Measurements from ENCODE around the gene HDLBP.

Gene HDLBP

DNA sequence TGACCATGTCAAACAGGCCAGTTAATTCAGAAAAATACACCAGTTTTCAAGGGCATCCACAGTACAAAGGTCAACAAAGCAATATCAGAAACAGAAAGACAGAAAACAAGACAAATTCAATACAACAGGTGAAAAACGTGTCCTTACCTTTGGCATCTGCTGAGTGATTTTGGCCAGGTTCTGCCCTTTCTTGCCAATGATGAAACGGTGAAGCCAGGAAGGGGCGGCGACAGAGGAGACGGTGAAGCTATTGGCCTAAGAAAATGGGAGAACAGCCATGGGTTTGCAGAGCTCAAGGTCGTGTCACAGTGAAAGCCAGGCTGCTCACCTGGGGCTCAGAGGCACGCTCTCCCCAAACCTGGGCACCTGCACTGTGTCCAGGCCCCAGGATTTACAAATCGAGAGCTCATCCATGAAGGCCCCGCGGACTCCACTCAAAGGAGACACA, 60.5 kb downstream of the HDLBP start:
- Mint-ChIP-seq H3K27me3 (no peaks in the 10 kb centered on the region), H3K4me1 (peaks cover 0 to 10% of the 10 kb centered on the region in 2 donors), H3K27ac (no peak overlapping the region), H3K9me3 (no peaks in the 10 kb centered on the region), H3K36me3 (peaks cover 56 to 74% of the 10 kb centered on the region in 2 donors), H3K4me3 (no peak overlapping the region)
- DNase-seq (no peak), ATAC-seq (replicated peaks) (no peak)

DNA sequence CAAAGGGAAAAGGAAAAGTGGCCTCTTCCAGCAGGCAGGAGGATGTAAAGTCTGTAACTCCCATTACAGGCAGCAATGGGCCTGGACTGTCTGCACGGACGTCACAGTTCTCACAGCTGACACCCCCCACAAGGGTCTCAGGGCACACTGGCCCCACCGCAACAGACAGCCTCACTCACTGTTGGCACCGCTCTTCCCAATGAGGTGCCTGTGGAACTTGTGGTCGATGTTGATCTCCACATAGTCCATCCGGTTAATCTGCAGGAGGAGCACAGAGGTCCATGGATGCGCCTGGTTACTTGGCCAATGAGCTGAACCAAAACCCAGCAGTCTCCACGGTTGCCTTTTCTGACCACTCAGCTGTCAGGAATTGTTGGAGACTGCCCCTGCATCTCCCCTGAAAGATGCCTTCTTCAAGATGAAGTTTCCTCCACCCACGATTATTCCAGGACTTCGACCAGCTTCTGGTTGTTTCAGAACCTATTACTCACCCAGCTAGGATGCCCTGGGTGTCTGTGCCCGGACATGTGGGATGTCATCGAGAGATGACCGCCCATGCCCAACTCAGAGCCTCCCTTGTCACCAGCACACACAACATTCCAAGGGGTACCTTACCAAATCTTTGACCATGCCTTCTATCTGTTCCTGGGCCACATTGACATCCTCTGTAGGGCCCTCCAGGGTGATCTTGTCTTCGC, 62.5 kb downstream of the HDLBP start:
- H3K36me3 Mint-ChIP-seq = peaks cover 67 to 86% of the 10 kb centered on the region in 2 donors
- no peak overlapping the region for H3K4me3 Mint-ChIP-seq
- H3K9me3 Mint-ChIP-seq = no peaks in the 10 kb centered on the region
- H3K4me1 Mint-ChIP-seq = no peaks in the 10 kb centered on the region
- no peaks in the 10 kb centered on the region for H3K27me3 Mint-ChIP-seq
- DNase-seq = no peak
- H3K27ac Mint-ChIP-seq = no peak overlapping the region
- ATAC-seq (replicated peaks) = no peak

GRCh38 chr2:241249654-241250053, 65.8 kb downstream of the HDLBP start:
- peaks cover 67 to 87% of the 10 kb centered on the region in 2 donors for H3K36me3 Mint-ChIP-seq
- H3K27me3 Mint-ChIP-seq = no peaks in the 10 kb centered on the region
- no peaks in the 10 kb centered on the region for H3K9me3 Mint-ChIP-seq
- ATAC-seq (replicated peaks) (no peak), DNase-seq (no peak)
- H3K4me3 Mint-ChIP-seq = no peak overlapping the region
- H3K27ac Mint-ChIP-seq = no peak overlapping the region
- H3K4me1 Mint-ChIP-seq = no peaks in the 10 kb centered on the region

- H3K27ac Mint-ChIP-seq = peak overlapping the region; percentile 68
- H3K4me1 Mint-ChIP-seq = peaks cover 1 to 7% of the 10 kb centered on the region in 2 donors
- DNase-seq = no peak
- H3K27me3 Mint-ChIP-seq = no peaks in the 10 kb centered on the region
- no peak overlapping the region for H3K4me3 Mint-ChIP-seq
- no peak for ATAC-seq (replicated peaks)
- peaks cover 70 to 92% of the 10 kb centered on the region in 2 donors for H3K36me3 Mint-ChIP-seq
- no peaks in the 10 kb centered on the region for H3K9me3 Mint-ChIP-seq
Observed at GRCh38 chr2:241248897-241249296, 66.6 kb downstream of the HDLBP start.

- no peaks in the 10 kb centered on the region for H3K9me3 Mint-ChIP-seq
- H3K4me3 Mint-ChIP-seq = no peak overlapping the region
- H3K36me3 Mint-ChIP-seq = peaks cover 73 to 91% of the 10 kb centered on the region in 2 donors
- H3K27ac Mint-ChIP-seq = no peak overlapping the region
- DNase-seq (no peak), ATAC-seq (replicated peaks) (no peak)
- H3K4me1 Mint-ChIP-seq = peaks cover 5 to 12% of the 10 kb centered on the region in 2 donors
- no peaks in the 10 kb centered on the region for H3K27me3 Mint-ChIP-seq
Observed at GRCh38 chr2:241248289-241248688, 67.2 kb downstream of the HDLBP start.

DNA sequence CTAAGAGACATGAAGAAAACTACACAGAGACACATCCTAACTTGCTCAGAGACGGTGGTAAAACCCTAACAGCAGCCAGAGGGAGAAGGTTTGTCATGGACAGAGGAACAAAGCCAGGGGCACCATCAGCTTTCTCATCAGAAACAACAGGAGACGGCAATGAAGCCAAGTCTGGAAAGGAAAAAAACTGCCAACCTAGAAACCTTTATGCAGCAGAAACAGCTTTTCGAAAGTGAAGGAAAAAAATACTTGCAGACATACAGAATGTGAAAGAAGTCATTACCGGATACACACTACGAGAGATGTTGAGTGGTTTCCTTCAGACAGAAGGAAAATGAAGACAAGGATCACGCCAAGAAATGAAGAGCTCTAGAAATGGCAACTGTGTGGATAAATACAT, 71.1 kb downstream of the HDLBP start:
- Mint-ChIP-seq H3K36me3 (peaks cover 84 to 92% of the 10 kb centered on the region in 2 donors), H3K9me3 (no peaks in the 10 kb centered on the region), H3K27ac (no peak overlapping the region), H3K4me1 (peaks cover 5 to 16% of the 10 kb centered on the region in 2 donors), H3K27me3 (no peaks in the 10 kb centered on the region), H3K4me3 (no peak overlapping the region)
- no peak for ATAC-seq (replicated peaks)
- DNase-seq = no peak

GRCh38 chr2:241242306-241242705, 73.2 kb downstream of the HDLBP start:
- H3K4me3 Mint-ChIP-seq = no peak overlapping the region

GRCh38 chr2:241241669-241242068, 73.8 kb downstream of the HDLBP start:
- ATAC-seq (replicated peaks) = no peak
- H3K4me3 Mint-ChIP-seq = no peak overlapping the region

More at GRCh38 chr2:241242306-241242705, 73.2 kb downstream of the HDLBP start:
- Mint-ChIP-seq H3K27ac (no peak overlapping the region), H3K36me3 (peaks cover 77 to 92% of the 10 kb centered on the region in 2 donors), H3K27me3 (no peaks in the 10 kb centered on the region), H3K4me1 (peaks cover 5 to 16% of the 10 kb centered on the region in 2 donors), H3K9me3 (no peaks in the 10 kb centered on the region)
- ATAC-seq (replicated peaks) (no peak), DNase-seq (no peak)

GRCh38 chr2:241240320-241241004, 75.0 kb downstream of the HDLBP start:
- ATAC-seq (replicated peaks) (no peak), DNase-seq (no peak)
- H3K36me3 Mint-ChIP-seq = peaks cover 74 to 92% of the 10 kb centered on the region in 2 donors
- H3K4me1 Mint-ChIP-seq = peaks cover 5 to 16% of the 10 kb centered on the region in 2 donors
- H3K4me3 Mint-ChIP-seq = no peak overlapping the region
- H3K27me3 Mint-ChIP-seq = no peaks in the 10 kb centered on the region
- no peak overlapping the region for H3K27ac Mint-ChIP-seq
- H3K9me3 Mint-ChIP-seq = no peaks in the 10 kb centered on the region

More at GRCh38 chr2:241241669-241242068, 73.8 kb downstream of the HDLBP start:
- Mint-ChIP-seq H3K27me3 (no peaks in the 10 kb centered on the region), H3K4me1 (peaks cover 5 to 16% of the 10 kb centered on the region in 2 donors), H3K9me3 (no peaks in the 10 kb centered on the region), H3K36me3 (peaks cover 76 to 92% of the 10 kb centered on the region in 2 donors), H3K27ac (no peak overlapping the region)
- no peak for DNase-seq

GRCh38 chr2:241239552-241240202, 75.8 kb downstream of the HDLBP start:
- no peaks in the 10 kb centered on the region for H3K9me3 Mint-ChIP-seq
- ATAC-seq (replicated peaks) (no peak), DNase-seq (no peak)
- no peak overlapping the region for H3K4me3 Mint-ChIP-seq
- no peaks in the 10 kb centered on the region for H3K27me3 Mint-ChIP-seq
- peaks cover 78 to 96% of the 10 kb centered on the region in 2 donors for H3K36me3 Mint-ChIP-seq
- peaks cover 5 to 16% of the 10 kb centered on the region in 2 donors for H3K4me1 Mint-ChIP-seq
- no peak overlapping the region for H3K27ac Mint-ChIP-seq

GRCh38 chr2:241238693-241239198, 76.7 kb downstream of the HDLBP start:
- peaks cover 2 to 8% of the 10 kb centered on the region in 2 donors for H3K4me1 Mint-ChIP-seq
- no peaks in the 10 kb centered on the region for H3K27me3 Mint-ChIP-seq
- peaks cover 77 to 96% of the 10 kb centered on the region in 2 donors for H3K36me3 Mint-ChIP-seq
- H3K27ac Mint-ChIP-seq = no peak overlapping the region
- DNase-seq (no peak), ATAC-seq (replicated peaks) (no peak)
- no peaks in the 10 kb centered on the region for H3K9me3 Mint-ChIP-seq
- no peak overlapping the region for H3K4me3 Mint-ChIP-seq

- peaks cover 76 to 98% of the 10 kb centered on the region in 2 donors for H3K36me3 Mint-ChIP-seq
- peaks cover 0 to 5% of the 10 kb centered on the region in 2 donors for H3K4me1 Mint-ChIP-seq
- H3K27ac Mint-ChIP-seq = no peak overlapping the region
- H3K4me3 Mint-ChIP-seq = no peak overlapping the region
- DNase-seq (no peak), ATAC-seq (replicated peaks) (no peak)
- no peaks in the 10 kb centered on the region for H3K27me3 Mint-ChIP-seq
- no peaks in the 10 kb centered on the region for H3K9me3 Mint-ChIP-seq
Observed at GRCh38 chr2:241237949-241238371, 77.5 kb downstream of the HDLBP start.

- DNase-seq (no peak), ATAC-seq (replicated peaks) (no peak)
- H3K27me3 Mint-ChIP-seq = no peaks in the 10 kb centered on the region
- H3K9me3 Mint-ChIP-seq = no peaks in the 10 kb centered on the region
- peaks cover 75 to 96% of the 10 kb centered on the region in 2 donors for H3K36me3 Mint-ChIP-seq
- H3K27ac Mint-ChIP-seq = no peak overlapping the region
- H3K4me3 Mint-ChIP-seq = no peak overlapping the region
- peaks cover 0 to 2% of the 10 kb centered on the region in 2 donors for H3K4me1 Mint-ChIP-seq
Observed at GRCh38 chr2:241237047-241237446, 78.4 kb downstream of the HDLBP start.

- Mint-ChIP-seq H3K4me1 (peaks cover 0 to 2% of the 10 kb centered on the region in 2 donors), H3K36me3 (peaks cover 74 to 97% of the 10 kb centered on the region in 2 donors), H3K4me3 (no peak overlapping the region), H3K27ac (peak overlapping the region; percentile 75), H3K9me3 (no peaks in the 10 kb centered on the region), H3K27me3 (no peaks in the 10 kb centered on the region)
- ATAC-seq (replicated peaks) (no peak), DNase-seq (no peak)
Observed at GRCh38 chr2:241235859-241236593, 79.4 kb downstream of the HDLBP start.
